Stimulated activated CD4-positive, alpha-beta T cell treated with anti-CD3 and anti-CD28 coated beads, Interleukin-12 subunit alpha, Interleukin-12 subunit beta, amount 100 ng/mL, for 24 hours (primary cell): ENCODE data around the gene ACTN4.

ENCODE experiments used
- DNase-seq, 2 experiments: peaks; one replicate each; pipeline ENCODE4 v3.0.0-alpha.2; 2020; ENCODE audit warnings: low read depth in 2 of 2

ACTN4 gene

GRCh38 chr19:38678217-38678890 lies 30.9 kb downstream of the ACTN4 start:
- no peak for DNase-seq

- DNase-seq = no peak
Measured at GRCh38 chr19:38678891-38679494, 31.5 kb downstream of the ACTN4 start.

GRCh38 chr19:38679839-38680238 lies 32.4 kb downstream of the ACTN4 start:
- no peak for DNase-seq

- DNase-seq = no peak
Measured at GRCh38 chr19:38682195-38682867, 34.9 kb downstream of the ACTN4 start.

- no peak for DNase-seq
Measured at GRCh38 chr19:38682872-38683392, 35.5 kb downstream of the ACTN4 start.

- DNase-seq = peak in 1 of 2 experiments; percentile 43
Measured at GRCh38 chr19:38683393-38684077, 36.1 kb downstream of the ACTN4 start.

GRCh38 chr19:38684078-38684861 lies 36.8 kb downstream of the ACTN4 start:
- peak in 1 of 2 experiments; percentile 24 for DNase-seq

GRCh38 chr19:38684862-38685665 lies 37.6 kb downstream of the ACTN4 start:
- DNase-seq = no peak

GRCh38 chr19:38685666-38686529 lies 38.4 kb downstream of the ACTN4 start:
- no peak for DNase-seq

GRCh38 chr19:38686530-38686888 lies 39.1 kb downstream of the ACTN4 start:
- peak in 1 of 2 experiments; percentile 19 for DNase-seq

- DNase-seq = no peak
Measured at GRCh38 chr19:38687837-38688378, 40.5 kb downstream of the ACTN4 start.

- no peak for DNase-seq
Measured at GRCh38 chr19:38690146-38690545, 42.7 kb downstream of the ACTN4 start.

- DNase-seq = no peak
Measured at GRCh38 chr19:38690832-38691231, 43.4 kb downstream of the ACTN4 start.

- no peak for DNase-seq
Measured at GRCh38 chr19:38691938-38692457, 44.5 kb downstream of the ACTN4 start.

- DNase-seq = no peak
Measured at GRCh38 chr19:38692458-38693379, 45.3 kb downstream of the ACTN4 start.

- no peak for DNase-seq
Measured at GRCh38 chr19:38693380-38694223, 46.2 kb downstream of the ACTN4 start.

GRCh38 chr19:38695317-38695683 lies 47.9 kb downstream of the ACTN4 start:
- DNase-seq = no peak
